HG02623 (cell line): ENCODE results near the gene SIRT2.
"Not testable (repeated sequence)": the region's sequence is repeated elsewhere in the genome, so short reads cannot be mapped to it uniquely, and the experiment has no call there.

ENCODE experiments used
- ATAC-seq: cut with Tn5 transposase; IDR thresholded peaks from one replicate; pipeline ENCODE4 v1.9.1; 2021; ENCODE audit warnings: moderate library complexity; ENCODE audit not compliant: unreplicated experiment

The SIRT2 gene

DNA sequence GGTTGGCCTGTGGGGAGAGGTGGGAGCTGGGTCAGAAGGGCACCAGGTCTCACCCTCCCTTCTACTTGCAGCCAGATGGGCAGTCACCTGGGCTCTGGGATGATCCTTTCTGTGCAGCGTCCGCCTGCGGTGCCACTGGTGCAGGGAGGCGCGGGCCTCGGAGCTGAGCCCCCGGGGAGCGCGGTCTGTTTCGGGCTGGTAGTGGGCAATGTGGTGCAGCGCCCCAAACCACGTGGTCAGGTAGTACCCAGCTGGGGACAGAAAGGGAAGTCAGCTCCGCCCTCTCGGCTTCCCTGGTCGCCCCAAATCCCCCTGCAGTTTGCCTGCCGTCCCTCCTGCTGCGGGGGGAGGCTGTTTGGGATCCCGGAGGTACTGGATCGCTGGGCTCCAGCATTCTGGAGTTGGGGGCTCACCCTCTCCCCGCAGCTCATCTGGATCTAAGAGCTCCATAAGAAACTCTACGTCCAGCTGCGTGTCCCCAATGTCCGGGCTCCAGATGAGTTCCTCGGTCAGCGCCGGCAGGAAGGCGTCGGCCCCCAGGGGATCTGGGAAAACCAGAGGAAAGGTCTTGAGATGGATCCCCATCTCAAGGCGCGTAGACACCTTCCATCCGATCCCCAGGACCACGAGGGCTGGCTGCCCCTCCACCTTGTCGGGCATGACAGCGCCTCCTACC lies 30.1 kb downstream of the SIRT2 start:
- ATAC-seq: no peak

GRCh38 chr19:38868551-38868950 lies 30.9 kb downstream of the SIRT2 start:
- no peak for ATAC-seq

- ATAC-seq: no peak
Measured at GRCh38 chr19:38867171-38867780, 32.1 kb downstream of the SIRT2 start.

DNA sequence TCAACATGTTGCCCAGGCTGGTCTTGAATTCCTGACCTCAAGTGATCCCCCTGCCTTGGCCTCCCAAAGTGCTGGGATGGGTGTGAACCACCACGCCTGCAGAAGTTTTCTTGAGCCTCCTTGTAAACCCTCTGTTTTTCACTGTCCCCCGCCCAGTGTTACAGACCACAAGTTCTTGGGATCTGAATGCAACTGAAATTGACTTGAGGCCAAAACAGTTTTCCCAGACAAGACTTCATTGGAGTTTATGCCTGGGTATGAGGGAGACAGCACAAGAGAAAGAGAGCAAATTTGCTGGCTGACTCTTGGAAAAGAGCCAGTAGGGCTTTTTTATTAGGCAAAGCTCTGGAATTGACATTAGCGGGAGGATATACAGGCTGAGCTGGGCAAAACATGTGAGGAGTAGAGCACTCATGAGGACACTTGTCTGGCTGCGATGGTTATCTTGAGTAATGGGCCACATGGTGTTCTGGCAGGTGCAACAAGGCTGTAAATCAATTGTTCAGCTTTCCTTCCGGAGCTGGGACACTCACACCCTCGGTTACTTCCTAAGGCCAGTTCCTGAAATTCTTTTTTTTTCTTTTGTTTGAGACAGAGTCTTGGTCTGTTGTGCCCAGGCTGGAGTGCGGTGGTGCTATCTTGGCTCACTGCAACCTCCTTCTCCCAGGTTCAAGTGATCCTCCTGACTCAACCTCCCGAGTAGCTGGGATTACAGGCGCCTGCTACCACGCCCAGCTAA lies 36.9 kb downstream of the SIRT2 start:
- no peak for ATAC-seq

DNA sequence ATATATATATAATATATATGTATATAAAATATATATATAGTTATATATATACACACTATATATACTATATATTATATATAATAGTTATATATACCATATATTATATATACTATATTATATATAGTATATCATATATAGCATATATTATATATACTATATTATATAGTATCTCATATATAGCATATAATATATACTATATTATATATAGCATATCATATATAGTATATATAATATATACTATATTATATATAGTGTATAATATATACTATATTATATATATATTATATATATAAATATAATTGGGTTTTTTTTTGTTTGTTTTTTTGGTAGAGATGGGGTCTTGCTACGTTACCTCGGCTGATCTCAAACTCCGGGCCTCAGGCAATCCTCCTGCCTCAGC lies 38.0 kb downstream of the SIRT2 start:
- no peak for ATAC-seq

- ATAC-seq: not testable (repeated sequence)
Measured at GRCh38 chr19:38859631-38860204, 39.7 kb downstream of the SIRT2 start.

DNA sequence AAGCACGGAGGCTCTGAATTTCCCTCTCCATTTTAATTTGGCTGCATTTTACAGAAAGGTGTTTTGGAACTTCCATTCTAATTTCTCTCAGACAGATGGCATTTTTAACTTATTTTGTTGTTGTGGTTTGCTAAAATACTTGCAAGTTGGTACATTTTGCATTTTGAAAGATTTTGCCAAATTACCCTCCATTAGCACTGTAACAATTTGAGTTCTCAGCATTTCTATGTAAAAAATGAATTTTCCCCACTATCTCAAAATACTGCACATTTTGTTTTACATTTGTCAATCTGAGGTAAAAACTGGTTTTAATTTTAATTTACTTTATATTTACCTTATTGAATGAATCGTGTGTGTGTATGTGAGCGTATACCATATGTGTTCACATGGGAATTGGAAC lies 42.6 kb downstream of the SIRT2 start:
- no peak for ATAC-seq

DNA sequence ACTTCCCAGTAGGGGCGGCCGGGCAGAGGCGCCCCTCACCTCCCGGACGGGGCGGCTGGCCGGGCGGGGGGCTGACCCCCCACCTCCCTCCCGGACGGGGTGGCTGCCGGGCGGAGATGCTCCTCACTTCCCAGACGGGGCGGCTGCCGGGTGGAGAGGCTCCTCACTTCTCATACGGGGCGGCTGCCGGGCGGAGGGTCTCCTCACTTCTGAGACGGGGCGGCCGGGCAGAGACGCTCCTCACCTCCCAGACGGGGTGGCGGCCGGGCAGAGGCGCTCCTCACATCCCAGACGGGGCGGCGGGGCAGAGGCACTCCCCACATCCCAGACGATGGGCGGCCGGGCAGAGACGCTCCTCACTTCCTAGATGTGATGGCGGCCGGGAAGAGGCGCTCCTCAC lies 43.7 kb downstream of the SIRT2 start:
- ATAC-seq: not testable (repeated sequence)

GRCh38 chr19:38854961-38855360 lies 44.5 kb downstream of the SIRT2 start:
- not testable (repeated sequence) for ATAC-seq

- no peak for ATAC-seq
Measured at GRCh38 chr19:38853214-38853613, 46.2 kb downstream of the SIRT2 start.

DNA sequence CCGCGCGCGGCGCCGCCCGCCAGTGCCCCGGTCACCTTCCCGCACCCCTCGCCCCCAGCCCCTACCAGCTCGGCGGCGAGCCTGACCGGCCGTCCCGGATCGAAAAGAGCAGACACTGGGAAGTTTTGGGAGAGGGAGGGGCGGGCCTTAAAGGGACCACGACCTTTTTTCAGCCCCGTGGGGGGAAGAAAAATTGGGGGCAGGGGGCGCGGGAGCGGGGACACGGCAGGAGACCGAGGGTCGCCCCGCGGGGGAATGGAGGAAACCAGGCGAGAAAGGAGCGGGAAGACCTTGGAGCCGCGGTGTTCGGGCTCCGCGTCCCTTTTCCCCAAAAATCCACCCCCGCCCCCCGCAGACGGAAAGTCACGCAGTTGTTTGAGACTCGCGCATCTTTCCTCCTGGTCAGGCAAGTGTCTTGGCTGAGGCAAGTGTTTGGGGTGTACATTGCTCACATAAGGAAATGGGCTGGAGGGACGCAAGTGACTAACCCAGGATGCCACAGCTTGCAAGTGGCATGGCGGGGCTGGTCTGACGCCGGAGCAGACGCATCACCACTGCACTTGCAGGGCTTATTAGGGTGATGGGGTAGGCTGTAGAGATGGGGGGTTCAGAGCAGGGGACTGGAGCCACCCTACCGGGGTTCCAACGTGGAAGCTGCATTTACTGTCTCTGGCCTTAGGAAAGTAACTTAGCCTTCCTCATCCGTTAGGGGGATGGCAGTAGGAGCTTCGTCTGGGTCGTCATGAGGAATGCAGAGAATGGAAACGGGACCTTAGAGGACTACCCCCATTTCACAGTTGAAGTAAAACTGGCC lies 47.0 kb downstream of the SIRT2 start:
- ATAC-seq: no peak

- no peak for ATAC-seq
Measured at GRCh38 chr19:38851622-38852230, 47.7 kb downstream of the SIRT2 start.

GRCh38 chr19:38850976-38851621 lies 48.3 kb downstream of the SIRT2 start:
- no peak for ATAC-seq

- peak; percentile 68 for ATAC-seq
Measured at GRCh38 chr19:38850436-38850975, 48.9 kb downstream of the SIRT2 start.

GRCh38 chr19:38849860-38850435 lies 49.5 kb downstream of the SIRT2 start, which contains the start of gene HNRNPL:
TSS of gene HNRNPL (minus strand) at chr19:38849986. CDS start at chr19:38849966, 20 bp downstream.
- ATAC-seq: peak; percentile 47

DNA sequence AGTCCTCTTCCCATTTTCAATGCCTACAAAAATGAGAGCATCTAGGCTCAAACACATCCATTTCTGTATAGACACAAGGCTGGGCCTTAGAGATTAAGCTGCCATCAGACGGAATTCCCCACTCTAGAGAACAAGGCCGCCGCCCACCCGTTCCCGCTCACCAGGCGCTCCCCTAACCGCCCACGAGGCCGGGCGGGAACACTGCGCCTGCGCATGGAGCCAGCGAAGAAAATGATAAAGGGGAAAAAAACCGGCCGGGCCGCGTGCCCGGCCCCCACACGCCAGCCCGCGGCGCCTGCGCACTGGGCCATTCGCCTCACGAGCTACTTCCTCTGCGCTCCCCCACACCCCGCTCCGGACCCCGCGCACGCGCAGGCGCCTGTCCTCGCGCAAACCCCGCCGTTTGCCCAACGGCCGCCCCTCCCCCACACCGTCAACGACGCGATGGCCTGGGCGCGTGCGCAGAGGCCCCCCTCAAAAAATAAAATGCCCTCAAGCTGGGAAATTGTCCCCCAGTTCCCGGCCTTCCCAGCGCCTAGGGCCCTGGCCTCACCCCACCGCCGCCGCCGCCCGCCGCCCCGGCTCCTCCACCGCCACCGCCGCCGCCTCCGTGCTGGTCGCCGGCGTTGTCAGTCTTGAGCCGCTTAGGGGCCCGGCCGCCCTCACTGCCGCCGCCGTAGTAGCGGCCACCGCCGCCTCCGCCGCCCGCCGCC lies 50.1 kb downstream of the SIRT2 start:
- ATAC-seq: peak; percentile 21

- no peak for ATAC-seq
Measured at GRCh38 chr19:38848299-38849146, 50.9 kb downstream of the SIRT2 start.

DNA sequence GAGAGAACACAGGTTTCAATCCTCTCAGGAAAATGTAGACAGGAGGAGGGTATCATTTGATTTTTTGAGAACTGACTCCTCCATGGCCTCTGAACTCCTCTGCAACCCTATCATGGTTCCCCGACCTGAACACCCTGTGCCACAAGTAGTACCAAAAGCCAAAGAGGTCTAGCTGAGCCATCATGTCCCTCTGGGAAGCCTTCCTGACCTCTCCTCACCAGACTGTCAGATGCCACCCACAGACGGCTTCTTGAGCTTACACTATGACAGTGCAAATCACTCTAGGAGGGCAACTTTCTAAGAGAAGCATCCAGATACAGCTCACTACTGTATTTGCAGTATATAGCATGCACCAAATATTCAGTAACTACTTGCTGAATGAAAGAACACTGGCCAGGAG lies 53.3 kb downstream of the SIRT2 start:
- no peak for ATAC-seq
